Thoracic aorta (tissue), 2 donors: ENCODE measurements around the gene CDC123. TPM values are rescaled to one million over a fixed set of nuclear protein-coding genes. Genes with fewer than 3 reads are reported as not detected.

Experiments used
- ATAC-seq: fragments of 150-250 bp; one replicate; pipeline ENCODE4 v1.8.0; 2017; ENCODE audit warnings: low read depth; ENCODE audit not compliant: insufficient number of reproducible peaks, low FRiP score
- DNase-seq: peaks from one replicate; pipeline ENCODE4 v3.0.0-alpha.2; 2020; ENCODE audit warnings: low spot score
- H3K27ac ChIP-seq, 2 donors: fragments of 200-600 bp; sonication (generic); 1 replicate in 1 of 2; 2 replicates in 1 of 2; pipeline ENCODE4 v1.5.1; 2016; ENCODE audit warnings: mild to moderate bottlenecking in 2 of 2, moderate library complexity in 2 of 2
- H3K27me3 ChIP-seq: fragments of 200-600 bp; sonication (generic); replicated peaks from 2 replicates; pipeline ENCODE4 v1.6.0; 2016; ENCODE audit warnings: mild to moderate bottlenecking; ENCODE audit not compliant: insufficient read depth
- H3K36me3 ChIP-seq: fragments of 200-600 bp; sonication (generic); one replicate; pipeline ENCODE4 v1.5.1; 2016
- H3K4me1 ChIP-seq, 2 donors: fragments of 200-600 bp; sonication (generic); 1 replicate in 1 of 2; 2 replicates in 1 of 2; pipeline versions ENCODE4 v1.5.1 to v1.6.0; 2016; ENCODE audit warnings: low read depth in 2 of 2, mild to moderate bottlenecking in 1 of 2; ENCODE audit not compliant: control insufficient read depth in 1 of 2
- H3K4me3 ChIP-seq: fragments of 200-600 bp; sonication (generic); 2 replicates; pipeline ENCODE4 v1.5.1; 2016; ENCODE audit warnings: mild to moderate bottlenecking
- H3K9me3 ChIP-seq: fragments of 200-600 bp; sonication (generic); 2 replicates; pipeline ENCODE4 v1.5.1; 2016
- total RNA-seq, 2 donors: library from RNA; depleted of rRNA; stranded (reverse); fragments of >200 nt; gene quantifications; one replicate each; pipeline versions ENCODE4 v1.1.0 to v1.2.3, GENCODE V29; 2016
- TF ChIP-seq, protein P1 (sequence below): fragments of 200-600 bp; sonication (generic); IDR thresholded peaks from one replicate; pipeline ENCODE4 v1.5.1; 2019; ENCODE audit warnings: antibody characterized with exemption

The CDC123 gene
- total RNA-seq, 2 donors from 2014 or later: 74.2 to 171 TPM

DNA sequence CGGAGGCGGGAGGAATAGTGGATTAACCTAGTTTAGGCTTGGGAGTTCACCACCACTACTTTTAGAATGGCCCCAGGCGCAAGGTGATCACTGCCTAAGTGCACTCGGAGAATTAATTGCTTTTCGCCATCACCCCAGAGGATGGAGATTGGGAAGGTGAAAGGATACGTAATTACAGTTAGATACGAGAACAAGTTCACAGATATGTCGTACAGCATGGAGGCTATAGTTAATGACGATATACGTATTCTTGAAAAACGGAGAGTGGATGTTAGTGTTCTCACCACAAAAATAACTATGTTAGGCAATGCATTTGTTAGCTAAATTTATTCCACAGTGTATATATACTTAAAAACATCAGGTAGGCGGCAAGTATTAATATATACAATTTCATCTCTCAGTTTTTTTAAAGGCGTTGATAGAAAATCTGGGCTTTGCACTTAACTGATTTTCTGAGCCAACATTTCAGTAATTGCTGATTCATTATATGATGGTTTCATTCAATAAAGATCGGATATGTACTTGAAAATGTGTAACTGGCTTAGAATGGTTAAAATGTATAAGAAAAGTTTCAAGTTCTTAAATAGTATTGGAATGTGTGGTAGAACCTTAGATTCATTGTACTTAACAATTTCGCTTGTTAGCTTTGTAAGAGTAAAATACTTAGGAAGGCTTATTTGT lies 683 bp downstream of the CDC123 start:
- TF ChIP-seq, protein P1, sequence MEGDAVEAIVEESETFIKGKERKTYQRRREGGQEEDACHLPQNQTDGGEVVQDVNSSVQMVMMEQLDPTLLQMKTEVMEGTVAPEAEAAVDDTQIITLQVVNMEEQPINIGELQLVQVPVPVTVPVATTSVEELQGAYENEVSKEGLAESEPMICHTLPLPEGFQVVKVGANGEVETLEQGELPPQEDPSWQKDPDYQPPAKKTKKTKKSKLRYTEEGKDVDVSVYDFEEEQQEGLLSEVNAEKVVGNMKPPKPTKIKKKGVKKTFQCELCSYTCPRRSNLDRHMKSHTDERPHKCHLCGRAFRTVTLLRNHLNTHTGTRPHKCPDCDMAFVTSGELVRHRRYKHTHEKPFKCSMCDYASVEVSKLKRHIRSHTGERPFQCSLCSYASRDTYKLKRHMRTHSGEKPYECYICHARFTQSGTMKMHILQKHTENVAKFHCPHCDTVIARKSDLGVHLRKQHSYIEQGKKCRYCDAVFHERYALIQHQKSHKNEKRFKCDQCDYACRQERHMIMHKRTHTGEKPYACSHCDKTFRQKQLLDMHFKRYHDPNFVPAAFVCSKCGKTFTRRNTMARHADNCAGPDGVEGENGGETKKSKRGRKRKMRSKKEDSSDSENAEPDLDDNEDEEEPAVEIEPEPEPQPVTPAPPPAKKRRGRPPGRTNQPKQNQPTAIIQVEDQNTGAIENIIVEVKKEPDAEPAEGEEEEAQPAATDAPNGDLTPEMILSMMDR: no peak
- Histone ChIP-seq H3K9me3 (no peaks in the 10 kb centered on the region), H3K27ac (peak overlapping the region; percentile 89 to 96), H3K36me3 (peaks cover 11% of the 10 kb centered on the region), H3K27me3 (no peaks in the 10 kb centered on the region), H3K4me3 (peak overlapping the region; percentile 98), H3K4me1 (peaks cover 24 to 36% of the 10 kb centered on the region in 2 donors)
- ATAC-seq (no peak), DNase-seq (no peak)

DNA sequence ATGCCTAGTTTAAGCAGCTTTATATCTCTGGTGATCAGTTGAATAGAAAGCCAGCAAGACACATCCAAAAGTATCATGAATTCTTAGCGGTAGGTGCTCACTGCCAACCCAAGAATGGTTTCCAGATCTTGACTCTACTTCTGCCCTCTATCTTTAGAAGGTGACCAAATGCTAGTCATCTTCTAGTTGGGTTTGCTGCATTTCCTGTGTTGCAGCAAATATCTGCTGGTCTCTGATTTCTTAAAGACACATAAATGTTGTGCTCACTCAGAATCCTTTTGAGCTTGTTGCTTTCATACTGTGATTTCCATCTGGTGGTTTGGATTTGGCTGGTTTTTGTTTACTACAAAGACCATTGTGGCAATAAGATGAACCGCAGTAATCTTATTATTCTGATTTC lies 2.2 kb downstream of the CDC123 start:
- Histone ChIP-seq H3K36me3 (peaks cover 11% of the 10 kb centered on the region), H3K4me1 (peaks cover 24 to 32% of the 10 kb centered on the region in 2 donors), H3K9me3 (no peaks in the 10 kb centered on the region), H3K4me3 (no peak overlapping the region), H3K27me3 (no peaks in the 10 kb centered on the region), H3K27ac (no peak overlapping the region)
- DNase-seq (no peak), ATAC-seq (no peak)
- TF ChIP-seq, protein P1: no peak

DNA sequence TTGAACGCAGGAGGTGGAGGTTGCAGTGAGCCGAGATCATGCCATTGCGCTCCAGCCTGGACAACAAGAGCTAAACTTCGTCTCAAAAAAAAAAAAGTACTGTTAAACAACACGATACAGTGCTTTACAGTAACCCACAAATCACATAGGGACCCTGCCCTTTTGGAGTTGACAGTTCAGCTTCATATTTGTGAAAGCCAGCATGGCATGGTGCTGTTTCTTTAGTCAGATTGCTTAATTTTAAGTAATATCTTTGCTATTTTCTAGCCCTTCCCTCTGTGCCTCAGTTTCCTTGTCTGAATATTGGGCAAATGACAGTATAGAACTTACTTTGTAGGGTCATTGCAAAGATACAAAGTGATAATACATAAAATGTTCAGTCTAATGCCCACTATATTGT lies 4.9 kb downstream of the CDC123 start:
- H3K9me3 ChIP-seq: no peaks in the 10 kb centered on the region
- H3K4me1 ChIP-seq: peaks cover 11 to 17% of the 10 kb centered on the region in 2 donors
- no peaks in the 10 kb centered on the region for H3K27me3 ChIP-seq
- peaks cover 11% of the 10 kb centered on the region for H3K36me3 ChIP-seq
- TF ChIP-seq, protein P1: no peak
- H3K4me3 ChIP-seq: no peak overlapping the region
- H3K27ac ChIP-seq: no peak overlapping the region
- DNase-seq: no peak
- ATAC-seq: no peak

DNA sequence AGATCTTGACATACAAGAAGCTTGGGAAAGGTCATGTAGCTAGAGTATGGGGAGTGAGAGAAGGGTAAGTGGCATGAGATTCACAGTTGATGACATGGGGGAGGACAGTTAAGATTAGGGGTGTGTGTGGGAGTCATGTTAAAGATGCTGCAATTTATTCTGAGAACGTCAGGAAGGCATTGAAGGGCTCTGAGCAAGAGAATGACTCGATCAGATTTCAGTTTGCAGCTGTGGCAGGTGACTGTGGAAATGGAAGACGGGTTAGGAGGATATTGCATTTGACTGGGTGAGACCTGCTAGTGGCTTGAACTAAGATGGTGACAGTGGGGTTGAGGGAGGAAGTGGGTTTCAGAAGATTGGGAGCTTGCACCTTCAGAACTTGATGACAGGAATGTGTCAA lies 5.6 kb downstream of the CDC123 start:
- H3K27ac ChIP-seq: no peak overlapping the region
- DNase-seq: no peak
- no peaks in the 10 kb centered on the region for H3K27me3 ChIP-seq
- H3K4me1 ChIP-seq: peaks cover 11 to 15% of the 10 kb centered on the region in 2 donors
- ATAC-seq: no peak
- no peaks in the 10 kb centered on the region for H3K9me3 ChIP-seq
- no peak overlapping the region for H3K4me3 ChIP-seq
- TF ChIP-seq, protein P1: no peak
- peaks cover 11% of the 10 kb centered on the region for H3K36me3 ChIP-seq

DNA sequence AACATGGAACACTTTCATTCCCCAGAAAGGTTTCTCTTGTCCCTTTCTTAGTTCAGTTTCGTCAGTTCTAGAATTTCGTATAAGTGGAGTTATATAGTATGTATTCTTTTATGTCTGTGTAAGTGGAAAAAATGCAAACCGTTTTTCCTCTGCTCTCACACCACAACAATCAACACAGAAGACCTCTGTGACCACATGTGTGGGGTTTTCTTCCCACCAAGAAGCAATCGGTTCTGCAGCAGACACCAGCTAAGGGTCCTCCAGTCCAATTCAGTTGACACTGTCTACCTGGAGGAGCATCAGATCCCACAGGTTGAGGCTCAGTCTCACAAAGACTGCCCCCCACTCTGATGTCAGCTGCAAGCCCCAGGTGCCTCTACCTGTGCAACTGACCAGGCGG lies 6.2 kb downstream of the CDC123 start:
- Histone ChIP-seq H3K27ac (no peak overlapping the region), H3K36me3 (peaks cover 11% of the 10 kb centered on the region), H3K27me3 (no peaks in the 10 kb centered on the region), H3K9me3 (no peaks in the 10 kb centered on the region), H3K4me1 (peaks cover 7 to 8% of the 10 kb centered on the region in 2 donors), H3K4me3 (no peak overlapping the region)
- TF ChIP-seq, protein P1: no peak
- no peak for DNase-seq
- ATAC-seq: no peak
